Nucleus accumbens (tissue), 56 donors: ENCODE data around the gene KRTAP4-5.
"Not testable (repeated sequence)": the region's sequence is repeated elsewhere in the genome, so short reads cannot be mapped to it uniquely, and the experiment has no call there.

Experiments used
- DNase-seq, 56 donors: peaks; one replicate each; lab custom pipeline; 2025; lab: John Stamatoyannopoulos, UW

The KRTAP4-5 gene

DNA sequence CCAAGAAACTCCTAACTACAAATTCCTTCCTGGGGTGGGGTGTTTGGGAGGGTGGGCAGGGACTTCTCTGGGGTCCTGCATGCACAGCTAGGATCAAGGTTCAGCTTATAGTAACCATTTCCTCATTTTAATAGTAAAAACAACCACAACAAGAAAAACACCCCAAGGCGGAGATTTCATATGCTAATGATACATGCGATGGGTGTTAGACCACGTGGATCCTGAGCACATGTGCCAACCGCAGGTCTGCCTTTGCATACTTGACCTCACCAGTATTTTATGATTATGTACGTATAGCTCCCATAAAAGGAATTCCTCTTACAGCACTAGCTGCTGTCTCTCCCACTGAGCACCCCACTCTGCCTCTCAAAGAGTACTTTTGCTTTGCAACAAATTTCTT, 33.3 kb downstream of the KRTAP4-5 start:
- no peak for DNase-seq

DNA sequence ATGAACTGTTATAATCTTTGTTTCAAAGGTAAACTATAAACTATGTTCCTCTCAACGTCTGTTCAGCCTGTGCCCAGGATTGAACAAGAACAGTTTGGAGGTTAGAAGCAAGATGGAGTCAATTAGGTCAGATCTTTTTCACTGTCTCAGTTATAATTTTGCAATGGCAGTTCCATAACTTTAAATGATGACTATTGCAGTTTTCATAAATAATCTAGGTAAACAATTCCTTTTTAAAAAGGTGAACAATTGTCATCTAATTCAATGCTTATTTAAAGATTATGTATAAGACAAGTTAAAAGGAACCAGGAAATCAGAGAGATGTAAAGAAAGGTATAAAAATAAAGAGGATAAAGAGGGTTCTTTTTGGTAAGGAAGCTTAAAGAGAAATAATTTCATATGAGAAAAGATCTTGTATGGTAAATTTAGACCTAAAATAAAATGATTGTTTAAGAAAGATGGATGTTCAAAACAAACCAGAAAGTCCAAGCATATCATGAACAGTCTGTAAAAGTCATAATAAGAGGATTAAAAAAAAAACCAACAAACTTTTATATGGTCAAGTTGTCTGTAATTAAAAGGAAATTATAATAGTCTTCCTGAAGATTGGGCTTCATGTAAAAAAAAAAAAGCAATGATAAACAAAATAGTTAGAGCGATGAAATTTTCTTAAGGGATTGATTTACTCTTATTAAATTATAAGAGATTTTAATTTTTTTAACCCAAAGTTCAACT, 38.3 kb downstream of the KRTAP4-5 start:
- no peak for DNase-seq

DNA sequence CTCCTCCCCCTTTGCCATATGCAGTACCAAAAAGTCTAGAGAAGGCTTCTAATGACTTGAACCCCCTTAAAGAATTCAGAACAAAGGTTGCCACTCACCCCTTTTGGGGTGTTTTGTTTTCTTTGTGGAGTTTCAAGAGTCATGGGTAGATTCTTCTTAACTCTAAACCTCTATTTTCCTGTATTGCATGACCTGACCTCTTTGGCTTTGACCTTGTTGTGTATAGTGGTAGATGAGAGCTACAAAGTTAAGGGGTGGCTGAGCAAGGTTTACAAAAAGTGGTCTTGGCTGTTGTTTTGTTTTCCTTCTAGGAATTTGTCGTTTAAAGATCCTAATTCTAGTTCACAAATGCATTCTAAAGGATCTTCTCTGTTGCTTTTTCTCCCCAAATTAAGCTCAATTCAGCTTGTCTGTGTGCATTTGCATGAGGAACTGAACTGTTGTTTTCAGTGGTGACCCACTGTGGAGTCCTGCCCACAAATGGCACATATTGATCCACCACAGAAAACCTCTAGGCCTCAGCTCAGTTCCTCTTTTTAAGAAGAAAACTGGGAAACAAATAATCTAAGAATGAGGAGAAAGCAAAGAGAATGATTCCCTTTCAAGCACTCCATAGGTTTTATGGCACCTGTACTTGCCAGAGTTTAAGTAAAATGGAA, 40.8 kb downstream of the KRTAP4-5 start:
- DNase-seq, result not testable (repeated sequence)

DNA sequence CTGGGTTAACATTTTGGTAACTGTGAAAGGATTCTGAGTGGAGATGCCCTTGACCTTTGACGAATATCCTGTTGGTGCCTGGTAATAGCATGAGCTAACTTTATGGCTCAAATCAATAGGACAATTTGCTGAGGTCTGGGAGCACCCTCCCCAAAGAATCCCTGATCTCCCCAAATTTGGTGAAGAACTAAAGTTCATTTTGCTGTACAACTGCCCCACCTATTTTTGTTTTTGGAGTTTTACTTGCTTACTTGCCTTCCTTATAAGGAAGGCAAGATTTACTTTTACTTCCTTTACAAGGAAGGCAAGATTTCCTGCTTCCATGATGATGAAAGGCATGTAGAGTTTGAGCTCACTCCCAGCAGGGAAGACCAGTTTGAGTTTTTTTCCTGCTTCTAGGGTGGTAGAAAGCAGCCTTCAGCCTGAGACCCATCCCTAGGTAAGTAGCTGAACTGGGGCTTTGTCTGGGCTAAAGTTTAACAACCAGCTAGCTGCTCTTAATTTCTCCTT, 41.6 kb downstream of the KRTAP4-5 start:
- DNase-seq, result no peak

DNA sequence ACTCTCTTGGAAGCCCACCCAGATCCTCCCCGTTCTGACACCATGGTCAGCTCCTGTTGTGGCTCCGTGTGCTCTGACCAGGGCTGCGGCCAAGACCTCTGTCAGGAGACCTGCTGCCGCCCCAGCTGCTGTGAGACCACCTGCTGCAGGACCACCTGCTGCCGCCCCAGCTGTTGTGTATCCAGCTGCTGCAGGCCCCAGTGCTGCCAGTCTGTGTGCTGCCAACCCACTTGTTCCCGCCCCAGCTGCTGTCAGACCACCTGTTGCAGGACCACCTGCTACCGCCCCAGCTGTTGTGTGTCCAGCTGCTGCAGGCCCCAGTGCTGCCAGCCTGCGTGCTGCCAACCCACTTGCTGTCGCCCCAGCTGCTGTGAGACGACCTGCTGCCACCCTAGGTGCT, 44.3 kb downstream of the KRTAP4-5 start, which contains the start of gene KRTAP4-9:
Gene KRTAP4-9, plus strand, starts transcription at position 43 of the 400 bp plus-strand sequence. Its CDS starts 0 bp downstream, at position 43.
- not testable (repeated sequence) for DNase-seq

DNA sequence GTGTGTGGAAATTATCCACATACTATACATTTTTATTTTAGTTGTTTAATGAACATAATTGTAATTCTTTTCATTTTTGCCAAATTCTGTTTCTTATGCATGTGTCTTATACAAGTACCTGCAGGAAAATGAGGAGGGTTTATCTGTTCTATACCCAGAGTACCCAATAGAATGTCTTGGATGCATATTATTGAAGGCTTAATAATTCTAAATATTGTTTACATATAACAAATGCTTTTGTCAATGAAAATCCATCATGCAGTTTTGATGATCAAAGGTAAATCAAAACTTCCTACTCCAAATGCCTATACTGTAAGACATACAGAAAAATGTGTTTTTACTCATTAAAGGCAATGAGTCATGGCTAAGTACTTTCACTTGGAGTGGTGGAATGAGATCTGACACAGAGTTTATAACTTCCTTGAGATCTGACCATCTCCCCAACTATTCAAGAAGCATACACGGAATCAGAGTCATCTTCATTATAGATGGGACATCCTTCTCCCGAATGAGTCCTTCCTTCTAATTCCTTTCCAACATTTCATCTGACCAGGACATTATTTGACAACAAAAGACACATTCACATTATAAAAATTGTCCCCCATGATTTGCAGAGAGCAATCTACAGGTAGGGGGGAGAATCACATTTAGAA, 45.1 kb downstream of the KRTAP4-5 start:
- DNase-seq, result not testable (repeated sequence)

DNA sequence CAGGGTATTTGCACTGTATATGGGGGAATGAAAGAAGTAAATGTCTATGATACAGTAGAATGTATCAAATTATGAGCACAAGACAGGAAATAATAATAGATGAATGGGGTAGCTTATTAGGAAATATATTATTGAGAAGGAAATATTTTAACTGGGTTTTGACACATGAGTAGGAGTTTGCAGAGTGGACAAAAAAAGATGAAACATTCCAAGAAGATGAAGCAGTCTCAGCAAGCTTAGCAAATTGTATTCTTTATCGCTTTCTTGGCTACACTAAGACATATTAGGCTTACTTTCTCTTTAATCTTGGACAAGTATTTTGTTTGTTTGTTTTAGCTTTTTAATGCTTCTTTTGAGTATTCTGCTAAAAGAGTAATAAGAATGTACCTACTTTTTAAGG, 45.7 kb downstream of the KRTAP4-5 start:
- no peak for DNase-seq

DNA sequence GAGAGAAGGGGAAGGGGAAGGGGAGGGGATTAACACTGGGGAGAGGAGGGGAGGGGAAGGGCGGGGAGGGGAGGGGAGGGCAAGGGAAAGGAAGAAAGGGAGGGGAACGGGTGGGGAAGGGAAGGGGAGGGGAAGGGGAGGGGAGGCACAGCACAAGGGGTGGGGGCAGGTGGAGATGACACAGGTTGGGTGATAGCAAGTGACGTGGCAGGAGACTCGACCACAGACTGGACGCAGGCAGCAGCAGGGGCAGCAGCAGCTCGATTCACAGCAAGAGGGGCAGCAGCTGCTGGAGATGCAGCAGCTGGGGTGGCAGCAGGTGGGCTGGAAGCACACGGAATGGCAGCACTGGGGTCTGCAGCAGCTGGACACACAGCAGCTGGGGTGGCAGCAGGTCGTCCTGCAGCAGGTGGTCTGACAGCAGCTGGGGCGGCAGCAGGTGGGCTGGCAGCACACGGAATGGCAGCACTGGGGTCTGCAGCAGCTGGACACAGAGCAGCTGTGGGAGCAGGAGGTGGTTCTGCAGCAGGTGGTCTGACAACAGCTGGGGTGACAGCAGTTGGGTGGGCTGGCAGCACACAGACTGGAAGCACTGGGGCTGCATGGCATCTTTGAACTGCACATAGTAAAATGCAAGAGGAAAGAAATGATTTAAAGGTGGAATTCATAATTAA, 47.9 kb downstream of the KRTAP4-5 start, which contains the start of gene KRTAP4-16:
Gene KRTAP4-16, minus strand, starts transcription at position 624 of the 674 bp plus-strand sequence. Its CDS starts 0 bp downstream, at position 624.
- DNase-seq, result no peak

DNA sequence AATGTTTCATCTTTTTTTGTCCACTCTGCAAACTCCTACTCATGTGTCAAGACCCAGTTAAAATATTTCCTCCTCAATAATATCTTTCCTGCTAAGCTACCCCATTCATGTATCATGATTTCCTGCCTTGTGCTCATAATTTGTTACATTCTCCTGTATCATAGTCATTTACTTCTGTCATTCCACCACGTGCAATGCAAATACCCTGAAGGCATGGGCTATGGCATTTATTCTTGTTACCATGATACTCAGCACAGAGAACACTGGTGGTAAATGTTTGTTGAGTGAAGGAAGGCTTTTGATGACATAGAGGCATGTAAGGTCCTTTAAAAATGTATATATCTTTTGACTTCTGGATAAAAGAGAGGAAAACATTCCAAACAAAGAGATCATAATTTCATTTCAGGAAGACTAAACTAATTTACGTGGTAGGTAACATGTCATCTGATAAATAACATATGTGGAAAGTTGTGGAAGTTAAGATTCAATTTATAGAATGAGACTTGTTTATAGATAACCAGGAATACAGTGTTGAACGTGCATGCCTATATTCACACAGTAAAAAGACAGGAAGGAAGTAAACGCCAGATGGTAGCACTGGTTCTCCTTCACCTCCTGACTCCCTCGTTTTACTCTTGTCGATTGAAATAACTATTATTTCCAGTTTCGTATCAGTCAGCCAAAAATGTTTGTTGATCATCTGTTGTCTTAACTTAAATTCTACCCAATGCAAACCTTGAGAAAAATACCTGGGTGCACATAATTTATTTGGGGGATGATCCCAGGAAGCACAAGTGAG, 49.7 kb downstream of the KRTAP4-5 start:
- not testable (repeated sequence) for DNase-seq
